Smooth muscle cell of trachea (primary cell): ENCODE results near the gene HMHB1. TPM values are rescaled to one million over a fixed set of nuclear protein-coding genes. Genes with fewer than 3 reads are reported as not detected.

Experiments
- total RNA-seq: library from RNA; depleted of rRNA; stranded (reverse); fragments of >200 nt; gene quantifications from 2 replicates; pipeline ENCODE4 v1.2.1, GENCODE V29; 2014

HMHB1 gene
- total RNA-seq: not detected in 2 replicates

GRCh38 chr5:143812085-143812705 lies at the start of gene HMHB1:
Gene HMHB1, plus strand, starts transcription at chr5:143812161.

